ENCODE data around the gene C16orf96. TPM values are rescaled to one million over a fixed set of nuclear protein-coding genes. Genes with fewer than 3 reads are reported as not detected.
A peak's percentile ranks its signal among the peaks of the same experiment; 100 is the strongest.

The C16orf96 gene
- total RNA-seq, 1 donor from 2014 or later: not detected

DNA sequence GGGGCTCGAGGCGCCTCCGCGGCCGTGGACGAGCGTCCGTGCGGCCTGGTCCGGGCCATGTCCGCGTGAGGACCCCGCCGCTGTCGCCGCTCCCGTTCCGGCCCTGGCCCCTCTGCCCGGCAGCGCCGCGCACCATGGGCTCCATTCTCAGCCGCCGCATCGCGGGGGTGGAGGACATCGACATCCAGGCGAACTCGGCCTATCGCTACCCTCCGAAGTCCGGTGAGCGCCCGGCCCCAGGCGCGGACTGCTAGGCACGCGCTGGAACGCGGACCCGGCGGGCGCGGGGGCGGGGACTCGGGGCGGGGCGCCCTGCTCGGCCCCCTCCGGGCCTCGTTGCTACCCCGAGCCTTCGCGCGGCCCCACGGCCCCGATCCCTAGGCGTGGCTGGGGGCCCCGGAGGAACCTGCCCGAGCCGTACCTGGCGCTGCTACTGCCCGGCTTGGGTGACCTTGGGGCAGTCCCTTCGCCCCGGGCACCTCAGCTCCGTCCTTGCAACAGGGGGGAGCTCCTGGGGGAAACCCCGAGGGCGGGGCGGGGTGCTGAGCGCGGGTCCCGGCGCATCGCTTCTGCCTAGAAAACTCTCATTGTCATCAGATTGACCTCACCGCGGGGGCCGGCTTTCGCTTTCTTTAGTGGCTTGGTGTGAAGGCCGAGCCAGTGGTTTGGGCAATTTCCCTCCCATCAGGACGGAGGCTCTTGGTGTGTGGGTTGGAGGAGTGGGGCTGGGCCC lies 68.9 kb downstream of the C16orf96 start:
- peak; percentile 73 for DNase-seq (ENCODE audit: low spot score)
- peak overlapping the region; percentile 89 for H3K27ac Mint-ChIP-seq
- H3K36me3 Mint-ChIP-seq (ENCODE audit: low read depth): peaks cover 35% of the 10 kb centered on the region
- H3K4me1 Mint-ChIP-seq (ENCODE audit: low read depth): peaks cover 25% of the 10 kb centered on the region
- no peaks in the 10 kb centered on the region for H3K9me3 Mint-ChIP-seq
- no peaks in the 10 kb centered on the region for H3K27me3 Mint-ChIP-seq (ENCODE audit: low read depth)
- H3K4me3 Mint-ChIP-seq (ENCODE audit: low read depth): peak overlapping the region; percentile 95
- intact Hi-C loops (cut with micrococcal nuclease): loop anchor here (1.0 to 5.0 kb wide), 3 partner anchors 9 to 144 kb away; no protein-coding TSS in a partner anchor

DNA sequence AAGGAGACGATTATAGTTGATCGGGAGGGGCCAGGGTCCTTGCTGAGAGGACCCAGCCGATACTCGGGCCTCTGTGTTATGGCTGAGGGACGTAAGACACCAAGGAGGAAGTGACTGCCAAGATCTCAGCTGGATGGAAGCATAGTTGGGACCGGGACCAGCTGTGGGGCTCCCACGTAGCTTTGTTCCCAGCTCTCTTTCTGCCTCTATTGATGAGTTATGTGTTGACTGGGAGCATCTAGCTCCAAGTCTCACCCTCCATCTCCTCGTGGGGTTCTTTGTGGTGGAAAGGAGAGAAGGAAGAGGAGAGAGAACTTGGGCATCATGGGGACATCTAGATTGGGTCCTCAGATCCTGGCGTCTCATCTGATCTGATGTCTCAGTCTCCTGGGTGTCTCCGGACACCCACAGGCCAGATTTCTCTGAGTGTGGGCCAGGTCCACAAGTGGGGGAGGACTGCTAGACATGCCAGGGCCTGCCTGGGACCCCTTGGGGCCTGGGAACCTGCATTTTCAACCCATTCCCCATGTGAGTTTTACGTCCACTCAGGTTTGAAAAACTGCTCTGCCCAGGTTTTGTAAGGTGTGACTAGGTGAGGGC lies 69.5 kb downstream of the C16orf96 start:
- peaks cover 25% of the 10 kb centered on the region for H3K4me1 Mint-ChIP-seq (ENCODE audit: low read depth)
- no peaks in the 10 kb centered on the region for H3K27me3 Mint-ChIP-seq (ENCODE audit: low read depth)
- peak overlapping the region; percentile 95 for H3K4me3 Mint-ChIP-seq (ENCODE audit: low read depth)
- no peak for DNase-seq (ENCODE audit: low spot score)
- H3K27ac Mint-ChIP-seq: peak overlapping the region; percentile 89
- intact Hi-C loops (cut with micrococcal nuclease): loop anchor here (2.0 to 5.0 kb wide), 2 partner anchors 37 to 143 kb away; no protein-coding TSS in a partner anchor
- H3K9me3 Mint-ChIP-seq: no peaks in the 10 kb centered on the region
- H3K36me3 Mint-ChIP-seq (ENCODE audit: low read depth): peaks cover 35% of the 10 kb centered on the region

DNA sequence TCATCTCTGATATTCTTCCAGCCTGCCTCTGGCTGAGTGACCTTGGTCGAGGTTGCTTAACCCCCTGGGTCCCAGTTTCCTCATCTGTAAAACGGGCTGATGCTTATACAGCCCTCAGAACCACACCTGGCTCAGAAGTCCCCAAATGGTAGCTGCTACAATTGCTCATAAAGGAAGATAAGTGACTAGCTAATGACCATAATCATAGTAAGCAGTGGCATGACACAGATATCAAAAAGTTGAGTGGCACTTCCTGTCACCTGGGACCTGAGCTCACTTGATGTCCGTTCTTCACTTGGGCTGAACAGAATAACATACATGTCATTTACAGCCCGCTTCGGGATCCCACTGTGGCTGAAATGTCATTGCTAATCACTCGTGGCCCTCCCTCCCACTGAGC lies 70.3 kb downstream of the C16orf96 start:
- peaks cover 6% of the 10 kb centered on the region for H3K9me3 Mint-ChIP-seq
- H3K27me3 Mint-ChIP-seq (ENCODE audit: low read depth): no peaks in the 10 kb centered on the region
- intact Hi-C loops (cut with micrococcal nuclease): loop anchor here (5.0 kb wide), 1 partner anchor 36 kb away; no protein-coding TSS in a partner anchor
- no peak for DNase-seq (ENCODE audit: low spot score)
- H3K4me1 Mint-ChIP-seq (ENCODE audit: low read depth): peaks cover 25% of the 10 kb centered on the region
- H3K27ac Mint-ChIP-seq: peak overlapping the region; percentile 52
- peaks cover 43% of the 10 kb centered on the region for H3K36me3 Mint-ChIP-seq (ENCODE audit: low read depth)
- H3K4me3 Mint-ChIP-seq (ENCODE audit: low read depth): peak overlapping the region; percentile 95

DNA sequence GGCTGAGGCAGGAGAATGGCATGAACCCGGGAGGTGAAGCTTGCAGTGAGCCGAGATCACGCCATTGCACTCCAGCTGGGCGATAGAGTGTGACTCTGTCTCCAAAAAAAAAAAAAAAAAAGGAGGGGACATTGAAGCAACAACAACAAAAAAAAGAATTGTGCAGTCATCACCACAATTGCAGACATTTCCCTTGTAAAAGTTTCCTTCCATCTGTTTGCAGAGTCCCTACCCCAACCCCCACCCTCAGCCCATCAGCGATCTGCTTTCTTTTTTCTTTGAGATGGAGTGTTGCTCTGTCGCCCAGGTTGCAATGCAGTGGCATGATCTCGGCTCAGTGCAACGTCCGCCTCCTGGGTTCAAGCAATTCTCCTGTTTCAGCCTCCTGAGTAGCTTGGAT lies 72.1 kb downstream of the C16orf96 start:
- DNase-seq (ENCODE audit: low spot score): no peak
- intact Hi-C loops (cut with micrococcal nuclease): loop anchor here (5.0 kb wide), 1 partner anchor 34 kb away; no protein-coding TSS in a partner anchor
- peaks cover 25% of the 10 kb centered on the region for H3K4me1 Mint-ChIP-seq (ENCODE audit: low read depth)
- H3K27me3 Mint-ChIP-seq (ENCODE audit: low read depth): no peaks in the 10 kb centered on the region
- H3K36me3 Mint-ChIP-seq (ENCODE audit: low read depth): peaks cover 54% of the 10 kb centered on the region
- H3K27ac Mint-ChIP-seq: no peak overlapping the region
- no peak overlapping the region for H3K4me3 Mint-ChIP-seq (ENCODE audit: low read depth)
- peaks cover 8% of the 10 kb centered on the region for H3K9me3 Mint-ChIP-seq

DNA sequence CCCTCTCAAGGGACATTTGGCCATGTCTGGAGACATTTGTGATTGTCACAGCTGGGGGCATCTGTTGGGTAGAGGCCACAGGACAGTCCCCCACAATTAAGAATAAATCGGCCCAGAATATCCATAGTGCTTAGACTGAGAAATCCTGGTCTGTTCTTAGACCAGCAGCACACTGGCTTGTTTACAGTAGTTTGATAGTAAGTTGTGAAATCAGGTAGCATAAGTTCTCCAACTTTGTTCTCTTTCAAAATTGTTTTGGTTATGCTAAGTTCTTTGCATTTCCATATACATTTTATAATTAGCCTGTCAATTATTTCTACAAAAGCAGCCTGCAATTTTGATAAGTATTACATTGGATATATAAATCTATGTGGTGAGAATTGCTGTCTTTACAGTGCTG lies 75.3 kb downstream of the C16orf96 start:
- no peaks in the 10 kb centered on the region for H3K27me3 Mint-ChIP-seq (ENCODE audit: low read depth)
- no peak overlapping the region for H3K27ac Mint-ChIP-seq
- intact Hi-C loops (cut with micrococcal nuclease): no loop called here
- no peak for DNase-seq (ENCODE audit: low spot score)
- peaks cover 54% of the 10 kb centered on the region for H3K36me3 Mint-ChIP-seq (ENCODE audit: low read depth)
- H3K4me1 Mint-ChIP-seq (ENCODE audit: low read depth): peaks cover 6% of the 10 kb centered on the region
- H3K9me3 Mint-ChIP-seq: peaks cover 8% of the 10 kb centered on the region
- no peak overlapping the region for H3K4me3 Mint-ChIP-seq (ENCODE audit: low read depth)

DNA sequence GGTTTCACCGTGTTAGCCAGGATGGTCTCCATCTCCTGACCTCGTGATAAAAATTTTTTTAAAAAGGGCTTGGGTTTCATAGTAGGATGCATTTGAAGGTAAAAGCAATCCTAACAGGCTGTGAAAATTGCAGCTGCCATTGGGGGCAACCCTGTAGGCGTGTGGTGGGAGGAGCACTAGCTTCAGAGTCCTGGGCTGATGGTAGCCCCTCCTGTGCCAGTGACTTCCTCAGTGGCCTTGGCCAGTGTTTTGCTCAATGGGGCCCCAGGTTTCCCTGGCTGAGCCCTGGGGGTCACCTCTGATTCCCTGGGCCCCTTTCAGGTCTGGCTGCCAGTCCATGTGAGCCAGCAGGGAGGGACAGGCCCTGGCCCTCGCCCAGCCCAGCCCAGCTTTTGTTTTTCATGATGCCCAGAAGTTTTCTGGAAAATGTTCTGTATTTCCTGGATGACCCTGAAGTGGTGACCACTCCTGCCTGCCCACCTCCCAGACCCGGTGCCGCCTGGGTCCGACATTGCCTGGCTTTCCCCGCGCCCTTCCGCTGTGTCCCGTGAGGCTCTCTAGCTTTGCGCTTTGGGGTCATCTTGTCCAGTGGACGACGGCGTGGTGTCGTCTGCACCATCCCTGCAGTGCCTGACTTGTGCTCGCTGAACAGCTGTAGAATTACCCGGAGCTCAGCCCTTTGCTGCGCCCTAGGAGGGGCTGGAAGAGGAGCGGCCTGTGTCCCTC lies 77.9 kb downstream of the C16orf96 start:
- no peak overlapping the region for H3K27ac Mint-ChIP-seq

DNA sequence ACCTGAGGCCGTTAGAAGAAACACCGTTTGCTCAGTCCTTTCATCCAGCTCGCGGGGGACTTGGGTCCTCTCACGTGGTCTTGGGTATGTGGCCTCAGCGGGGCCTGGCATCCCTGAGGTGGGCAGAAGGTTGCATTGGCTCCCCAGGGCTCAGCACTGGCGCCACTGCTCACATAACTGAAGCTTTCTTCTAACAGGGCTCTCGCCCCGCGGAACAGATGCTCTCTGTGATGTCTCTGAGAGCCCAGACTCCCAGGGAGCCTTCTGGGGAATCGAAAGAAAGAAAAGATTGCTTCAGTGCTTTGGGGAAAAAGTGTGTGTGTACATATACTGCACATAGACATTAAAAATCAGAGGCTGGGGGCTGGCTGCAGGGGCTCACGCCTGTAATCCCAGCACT lies 78.6 kb downstream of the C16orf96 start:
- H3K9me3 Mint-ChIP-seq: peaks cover 8% of the 10 kb centered on the region
- H3K4me3 Mint-ChIP-seq (ENCODE audit: low read depth): no peak overlapping the region
- no peak overlapping the region for H3K27ac Mint-ChIP-seq
- DNase-seq (ENCODE audit: low spot score): no peak
- peaks cover 3% of the 10 kb centered on the region for H3K4me1 Mint-ChIP-seq (ENCODE audit: low read depth)
- no peaks in the 10 kb centered on the region for H3K27me3 Mint-ChIP-seq (ENCODE audit: low read depth)
- H3K36me3 Mint-ChIP-seq (ENCODE audit: low read depth): peaks cover 41% of the 10 kb centered on the region
- intact Hi-C loops (cut with micrococcal nuclease): no loop called here

More for the DNA sequence above, 77.9 kb downstream of the C16orf96 start:
- intact Hi-C loops (cut with micrococcal nuclease): no loop called here
- Mint-ChIP-seq H3K4me3 (ENCODE audit: low read depth) (no peak overlapping the region), H3K4me1 (ENCODE audit: low read depth) (peaks cover 3% of the 10 kb centered on the region), H3K27me3 (ENCODE audit: low read depth) (no peaks in the 10 kb centered on the region), H3K36me3 (ENCODE audit: low read depth) (peaks cover 45% of the 10 kb centered on the region), H3K9me3 (peaks cover 8% of the 10 kb centered on the region)
- no peak for DNase-seq (ENCODE audit: low spot score)

DNA sequence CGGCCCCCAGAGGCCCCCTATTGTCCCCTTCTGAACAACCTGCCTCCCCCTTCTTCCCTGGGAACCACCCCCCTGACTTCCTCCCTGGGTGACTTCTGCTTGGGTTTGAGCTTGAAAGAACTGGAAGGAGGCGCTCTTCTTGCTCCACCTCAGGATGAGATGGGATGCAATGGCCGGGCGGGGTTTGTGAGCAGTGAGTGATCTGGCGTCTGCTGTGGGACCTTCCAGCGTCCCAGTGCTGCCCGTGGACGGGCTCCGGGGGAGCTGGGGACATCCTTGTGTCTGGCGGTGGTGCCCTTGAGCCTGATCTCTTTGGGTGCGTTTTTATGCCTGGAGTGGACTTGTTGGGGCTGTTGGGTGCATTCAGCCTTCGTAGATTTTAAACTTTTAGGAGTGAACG lies 80.1 kb downstream of the C16orf96 start:
- intact Hi-C loops (cut with micrococcal nuclease): no loop called here
- H3K27me3 Mint-ChIP-seq (ENCODE audit: low read depth): no peaks in the 10 kb centered on the region
- H3K4me3 Mint-ChIP-seq (ENCODE audit: low read depth): no peak overlapping the region
- DNase-seq (ENCODE audit: low spot score): no peak
- H3K27ac Mint-ChIP-seq: no peak overlapping the region
- peaks cover 4% of the 10 kb centered on the region for H3K9me3 Mint-ChIP-seq
- peaks cover 11% of the 10 kb centered on the region for H3K4me1 Mint-ChIP-seq (ENCODE audit: low read depth)
- peaks cover 41% of the 10 kb centered on the region for H3K36me3 Mint-ChIP-seq (ENCODE audit: low read depth)

DNA sequence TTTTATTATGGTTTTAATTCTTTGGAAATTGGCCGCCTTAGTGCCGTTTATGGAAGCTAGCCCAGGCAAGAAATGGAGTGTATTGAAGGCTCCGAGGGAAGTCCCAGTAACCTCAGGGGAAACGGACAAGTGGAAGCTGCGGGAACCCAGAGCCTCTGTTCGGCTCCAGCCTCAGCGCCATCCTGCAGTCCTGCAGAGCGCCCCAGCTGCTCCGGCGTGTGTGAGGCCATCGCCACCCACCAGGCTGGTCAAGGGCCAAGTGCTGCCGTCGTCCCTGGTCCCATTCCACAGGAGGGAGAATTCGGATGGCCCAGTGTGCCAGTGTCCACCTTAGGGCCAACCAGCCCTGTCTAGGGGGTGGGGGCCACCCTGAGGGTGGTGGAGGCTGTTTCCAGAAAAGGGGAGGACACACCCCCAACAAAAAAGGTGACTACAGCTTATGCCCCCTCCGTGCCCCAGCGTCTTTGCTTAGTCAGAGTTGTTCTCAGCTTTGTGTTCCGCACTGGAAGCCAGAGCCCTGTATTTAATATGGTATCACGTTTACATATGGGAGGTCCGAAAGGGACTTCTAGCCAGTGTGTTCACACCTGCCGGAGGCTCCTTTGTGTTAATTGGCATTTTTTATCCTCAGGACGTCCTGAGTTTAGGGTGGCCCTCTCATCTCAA lies 81.5 kb downstream of the C16orf96 start:
- no peak for DNase-seq (ENCODE audit: low spot score)
- Mint-ChIP-seq H3K4me3 (ENCODE audit: low read depth) (no peak overlapping the region), H3K9me3 (no peaks in the 10 kb centered on the region), H3K27me3 (ENCODE audit: low read depth) (no peaks in the 10 kb centered on the region), H3K36me3 (ENCODE audit: low read depth) (peaks cover 29% of the 10 kb centered on the region), H3K27ac (no peak overlapping the region), H3K4me1 (ENCODE audit: low read depth) (peaks cover 11% of the 10 kb centered on the region)
- intact Hi-C loops (cut with micrococcal nuclease): no loop called here

DNA sequence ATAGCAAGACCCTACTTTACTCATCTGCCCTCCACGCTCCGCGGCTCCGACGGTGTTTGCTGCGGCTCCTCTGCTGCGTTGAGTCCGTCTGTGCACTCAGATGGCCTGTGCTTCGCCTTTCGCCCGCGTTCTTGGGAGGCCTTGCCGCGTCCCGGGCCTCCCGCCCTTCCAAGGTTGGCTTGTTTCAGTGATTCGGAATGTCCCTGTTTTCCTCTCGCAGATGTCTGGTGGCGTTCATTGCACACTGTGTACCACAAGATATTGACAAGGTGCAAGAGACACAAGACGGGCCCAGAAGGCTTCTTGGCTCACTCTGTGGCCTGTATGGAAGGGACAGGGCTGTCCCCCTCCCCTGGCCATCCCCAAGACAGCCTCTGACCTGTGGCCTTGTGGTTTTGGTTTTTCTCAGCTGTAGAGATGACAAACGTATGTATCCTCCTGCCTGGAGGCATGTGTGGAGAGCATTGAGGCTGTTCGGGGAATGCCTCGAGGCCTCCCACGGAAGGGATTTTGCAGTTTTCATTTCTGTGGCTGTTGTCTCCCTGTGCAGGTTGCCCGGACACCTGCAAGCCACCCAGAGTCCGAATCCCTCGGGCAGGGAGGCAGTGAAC lies 83.9 kb downstream of the C16orf96 start:
- no peak for DNase-seq (ENCODE audit: low spot score)
- Mint-ChIP-seq H3K9me3 (no peaks in the 10 kb centered on the region), H3K4me1 (ENCODE audit: low read depth) (peaks cover 11% of the 10 kb centered on the region), H3K36me3 (ENCODE audit: low read depth) (peaks cover 19% of the 10 kb centered on the region), H3K4me3 (ENCODE audit: low read depth) (no peak overlapping the region), H3K27me3 (ENCODE audit: low read depth) (no peaks in the 10 kb centered on the region), H3K27ac (no peak overlapping the region)
- intact Hi-C loops (cut with micrococcal nuclease): no loop called here

DNA sequence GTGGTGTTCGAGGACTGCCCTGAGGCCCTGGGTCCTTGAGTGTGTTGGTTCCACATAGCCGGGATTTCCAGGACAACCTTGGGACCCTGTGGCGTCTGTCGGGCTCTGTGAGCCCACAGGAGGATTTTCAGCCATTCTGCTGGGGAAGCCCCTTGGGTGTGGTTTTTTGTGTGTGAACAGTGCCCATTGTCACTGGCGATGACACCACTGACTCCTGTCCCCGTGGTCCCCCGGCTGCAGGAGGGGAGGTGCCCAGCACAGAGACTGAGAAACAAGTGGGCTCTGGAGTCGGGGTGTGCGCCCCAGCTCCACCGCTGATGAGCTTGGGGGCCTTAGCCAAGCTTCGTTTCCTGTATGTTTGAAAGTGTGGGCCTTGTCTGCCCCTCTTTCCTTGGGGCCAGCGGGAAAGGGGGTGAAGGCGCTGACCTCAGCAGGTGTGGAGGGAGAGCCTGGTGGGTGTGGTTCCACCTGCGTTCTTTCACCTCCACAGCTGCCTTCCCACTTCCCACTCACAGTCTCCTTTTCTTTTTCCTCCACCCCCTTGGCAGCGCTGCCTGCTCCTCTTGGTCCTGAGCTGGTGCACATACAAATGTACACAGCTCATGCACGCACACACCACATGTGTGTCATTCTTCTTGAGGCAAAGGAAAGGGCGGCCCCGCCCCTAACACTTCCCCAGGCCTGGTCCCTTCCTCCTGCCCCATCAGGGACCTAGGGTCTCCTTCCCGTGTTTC lies 84.6 kb downstream of the C16orf96 start:
- DNase-seq (ENCODE audit: low spot score): no peak
- H3K9me3 Mint-ChIP-seq: no peaks in the 10 kb centered on the region
- no peak overlapping the region for H3K27ac Mint-ChIP-seq
- peaks cover 19% of the 10 kb centered on the region for H3K36me3 Mint-ChIP-seq (ENCODE audit: low read depth)
- peaks cover 15% of the 10 kb centered on the region for H3K4me1 Mint-ChIP-seq (ENCODE audit: low read depth)
- no peak overlapping the region for H3K4me3 Mint-ChIP-seq (ENCODE audit: low read depth)
- no peaks in the 10 kb centered on the region for H3K27me3 Mint-ChIP-seq (ENCODE audit: low read depth)
- intact Hi-C loops (cut with micrococcal nuclease): no loop called here

DNA sequence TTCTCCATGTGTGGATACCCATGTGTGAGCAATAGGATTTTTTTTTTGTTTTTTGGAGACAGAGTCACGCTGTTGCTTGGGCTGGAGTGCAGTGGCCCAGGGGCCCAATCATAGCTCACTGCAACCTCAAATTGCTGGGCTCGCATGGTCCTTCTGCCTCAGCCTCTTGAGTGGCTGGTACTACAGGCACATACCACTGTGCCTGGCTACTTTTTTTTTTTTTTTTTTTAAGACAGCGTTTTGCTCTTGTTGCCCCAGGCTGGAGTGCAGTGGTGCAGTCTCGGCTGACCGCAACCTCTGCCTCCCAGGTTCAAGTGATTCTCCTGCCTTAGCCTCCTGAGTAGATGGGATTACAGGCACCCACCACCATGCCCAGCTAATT lies 85.2 kb downstream of the C16orf96 start:
- Mint-ChIP-seq H3K4me3 (ENCODE audit: low read depth) (no peak overlapping the region), H3K27ac (no peak overlapping the region)

More for the DNA sequence above, 85.2 kb downstream of the C16orf96 start:
- Mint-ChIP-seq H3K27me3 (ENCODE audit: low read depth) (no peaks in the 10 kb centered on the region), H3K9me3 (no peaks in the 10 kb centered on the region), H3K36me3 (ENCODE audit: low read depth) (peaks cover 16% of the 10 kb centered on the region), H3K4me1 (ENCODE audit: low read depth) (peaks cover 15% of the 10 kb centered on the region)
- DNase-seq (ENCODE audit: low spot score): no peak
- intact Hi-C loops (cut with micrococcal nuclease): no loop called here
